Daoy (cell line): ENCODE measurements around the gene MLLT11. TPM values are rescaled to one million over a fixed set of nuclear protein-coding genes. Genes with fewer than 3 reads are reported as not detected.

Experiments used
- total RNA-seq: library from RNA; depleted of rRNA; stranded (reverse); fragments of >200 nt; shearing (Covaris generic); gene quantifications from 2 replicates; pipeline ENCODE4 v1.2.3, GENCODE V29; 2014; rRNA removed

Gene MLLT11
- total RNA-seq, 1 experiment from 2014 or later, result 52.7 TPM

Other genes with a start within 250 kb of the MLLT11 start
- 12.0 and 24.8 TPM in 2 replicates for gene ARNT, start 183.8 kb upstream of the MLLT11 start, total RNA-seq
- gene CTXND2, start 173.3 kb upstream of the MLLT11 start, total RNA-seq, result not detected in 2 replicates
- 37.5 and 60.8 TPM in 2 replicates for gene SETDB1, start 134.0 kb upstream of the MLLT11 start, total RNA-seq
- 74.1 and 105 TPM in 2 replicates for gene CERS2, start 85.6 kb upstream of the MLLT11 start, total RNA-seq
- 0.24 TPM in 1 of 2 replicates, not detected in the other for gene ANXA9, start 78.1 kb upstream of the MLLT11 start, total RNA-seq
- gene MINDY1, start 53.5 kb upstream of the MLLT11 start, total RNA-seq, result 6.6 and 12.1 TPM in 2 replicates
- 17.4 and 21.3 TPM in 2 replicates for gene PRUNE1, start 51.9 kb upstream of the MLLT11 start, total RNA-seq
- gene BNIPL, start 23.8 kb upstream of the MLLT11 start, total RNA-seq, result 0.57 and 0.60 TPM in 2 replicates
- 0.80 and 2.4 TPM in 2 replicates for gene C1orf56, start 12.6 kb upstream of the MLLT11 start, total RNA-seq
- 48.8 and 55.1 TPM in 2 replicates for gene CDC42SE1, start 775 bp upstream of the MLLT11 start, total RNA-seq
- 3.5 and 4.5 TPM in 2 replicates for gene GABPB2, start 10.4 kb downstream of the MLLT11 start, total RNA-seq
- gene SEMA6C, start 86.2 kb downstream of the MLLT11 start, total RNA-seq, result 0.40 TPM in 1 of 2 replicates, not detected in the other
- gene TNFAIP8L2, start 96.3 kb downstream of the MLLT11 start, total RNA-seq, result not detected in 2 replicates
- 11.4 and 13.4 TPM in 2 replicates for gene LYSMD1, start 105.5 kb downstream of the MLLT11 start, total RNA-seq
- gene SCNM1, start 105.7 kb downstream of the MLLT11 start, total RNA-seq, result 76.8 and 90.9 TPM in 2 replicates
- gene TMOD4, start 115.6 kb downstream of the MLLT11 start, total RNA-seq, result 0.23 TPM in 1 of 2 replicates, not detected in the other
- 91.0 and 95.0 TPM in 2 replicates for gene VPS72, start 129.8 kb downstream of the MLLT11 start, total RNA-seq
- gene PIP5K1A, start 138.2 kb downstream of the MLLT11 start, total RNA-seq, result 19.6 and 30.9 TPM in 2 replicates
- 412 and 482 TPM in 2 replicates for gene PSMD4, start 194.3 kb downstream of the MLLT11 start, total RNA-seq
- gene ZNF687, start 221.9 kb downstream of the MLLT11 start, total RNA-seq, result 11.4 and 11.9 TPM in 2 replicates